Small intestine (tissue), 7 donors: ENCODE results near the gene TMEM156. TPM values are rescaled to one million over a fixed set of nuclear protein-coding genes. Genes with fewer than 3 reads are reported as not detected.

Experiments used
- DNase-seq, 2 donors: peaks; one replicate each; pipeline versions ENCODE4 v3.0.0 to v3.0.0-alpha.2; 2013
- FAIRE-seq: peaks from 2 replicates; lab custom pipeline; 2012; peaks lifted over from hg19 to GRCh38; lab: Jason Lieb, UNC
- H3K27ac ChIP-seq, 3 donors: one replicate each; pipeline ENCODE4 v1.5.1; 2013; ENCODE audit warnings: low read length in 2 of 3, mild to moderate bottlenecking in 2 of 3, control low read depth in 1 of 3, inconsistent platforms in 1 of 3, low read depth in 1 of 3, moderate library complexity in 1 of 3
- H3K27me3 ChIP-seq, 3 donors: one replicate each; pipeline ENCODE4 v1.6.1; 2013; ENCODE audit warnings: low read length in 3 of 3, inconsistent platforms in 1 of 3; ENCODE audit not compliant: control insufficient read depth in 3 of 3, insufficient read depth in 3 of 3
- H3K36me3 ChIP-seq, 3 donors: one replicate each; pipeline ENCODE4 v1.6.1; 2013; ENCODE audit warnings: low read length in 3 of 3, inconsistent platforms in 1 of 3, low read depth in 1 of 3, mild to moderate bottlenecking in 1 of 3, moderate library complexity in 1 of 3; ENCODE audit not compliant: control insufficient read depth in 3 of 3, insufficient read depth in 2 of 3
- H3K4me1 ChIP-seq, 3 donors: one replicate each; pipeline ENCODE4 v1.6.1; 2013; ENCODE audit warnings: low read length in 2 of 3, inconsistent platforms in 1 of 3, low read depth in 1 of 3, mild to moderate bottlenecking in 1 of 3, moderate library complexity in 1 of 3; ENCODE audit not compliant: control insufficient read depth in 3 of 3, insufficient read depth in 2 of 3
- H3K4me3 ChIP-seq, 3 donors: one replicate each; pipeline ENCODE4 v1.5.1; 2013; ENCODE audit warnings: low read length in 3 of 3, control low read depth in 1 of 3, inconsistent platforms in 1 of 3, low read depth in 1 of 3, mild to moderate bottlenecking in 1 of 3, moderate library complexity in 1 of 3
- H3K9me3 ChIP-seq, 2 donors: one replicate each; pipeline ENCODE4 v1.6.1; 2013; ENCODE audit warnings: low read depth in 1 of 2, low read length in 1 of 2; ENCODE audit not compliant: control insufficient read depth in 2 of 2, insufficient read depth in 1 of 2
- WGBS, 3 donors: extraction: QIAGEN DNeasy Blood & Tissue Kit; methylation state at CpG; one replicate each; pipeline ENCODE4 v1.1.7; 2013; 5-methylcytosine and 5-hydroxymethylcytosine counted together
- polyA plus RNA-seq, 4 donors: library from polyadenylated mRNA; stranded (reverse) in 3 of 4; unstranded in 1 of 4; fragments of 200-250 nt in 3 of 4; fragments of 120-200 nt in 1 of 4; gene quantifications; one replicate each; pipeline versions ENCODE4 v1.2.1 to v1.2.3, GENCODE V29; 2013
- donor health status: healthy with polysubstance abuse.
- donor health status: control.
- donor health status: control.
- donor health status: Bipolar disorder and iron deficiency.
- donor health status: healthy.

The TMEM156 gene
- polyA plus RNA-seq, 4 donors: 1.2 to 2.2 (median 1.4) TPM; not detected in 1

DNA sequence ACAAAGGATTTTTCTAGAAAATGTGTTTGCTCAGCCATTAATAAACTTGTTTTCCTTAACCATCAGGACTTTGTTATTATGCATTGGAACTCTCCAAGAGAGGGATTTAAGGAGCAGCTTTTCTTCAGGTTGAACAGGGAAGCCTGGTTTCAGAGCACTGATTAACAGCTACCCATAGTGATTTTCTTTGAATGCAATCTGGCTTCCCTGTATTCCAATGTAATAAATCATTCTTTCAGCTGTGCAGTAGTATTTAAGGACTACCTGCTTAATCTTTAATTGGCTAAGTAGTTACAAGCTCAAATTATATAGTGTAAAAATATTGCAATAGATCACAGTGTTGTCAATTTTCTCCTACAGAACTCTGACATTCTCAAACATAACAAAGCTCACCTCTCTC is 77.5 kb downstream of the TMEM156 start:
- no peaks in the 10 kb centered on the region for H3K9me3 ChIP-seq
- H3K27ac ChIP-seq: no peak overlapping the region
- no peaks in the 10 kb centered on the region for H3K4me1 ChIP-seq
- H3K27me3 ChIP-seq: no peaks in the 10 kb centered on the region
- no peak overlapping the region for H3K4me3 ChIP-seq
- H3K36me3 ChIP-seq: no peaks in the 10 kb centered on the region
- DNase-seq (no peak), FAIRE-seq (no peak)

DNA sequence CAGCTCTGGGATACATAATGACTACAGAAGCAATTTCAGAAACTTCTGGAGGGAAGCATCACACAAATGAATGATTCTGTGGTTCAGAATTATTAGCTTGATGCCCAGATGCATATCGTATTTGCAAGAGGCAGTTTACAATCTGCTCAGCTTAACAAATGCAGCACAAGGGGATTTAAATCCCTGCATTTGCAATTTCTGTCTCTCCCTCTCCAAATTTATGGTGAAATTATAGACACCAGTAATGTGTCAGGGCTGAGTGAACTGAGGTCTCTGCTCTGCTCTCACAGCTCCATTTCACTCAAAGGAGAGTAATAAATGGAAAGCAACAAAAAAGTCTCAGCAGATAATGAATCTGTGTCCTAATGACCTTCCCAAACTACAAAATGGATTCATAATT is 80.2 kb downstream of the TMEM156 start:
- peaks cover 0 to 2% (median 0%) of the 10 kb centered on the region in 3 donors for H3K4me1 ChIP-seq
- H3K27me3 ChIP-seq: no peaks in the 10 kb centered on the region
- no peak overlapping the region for H3K27ac ChIP-seq
- FAIRE-seq (no peak), DNase-seq (no peak)
- WGBS, 3 donors: 0 to 71% (median 33%) methylated on average over 1 of the region's 1 CpG
- no peaks in the 10 kb centered on the region for H3K9me3 ChIP-seq
- H3K4me3 ChIP-seq: no peak overlapping the region
- H3K36me3 ChIP-seq: no peaks in the 10 kb centered on the region

DNA sequence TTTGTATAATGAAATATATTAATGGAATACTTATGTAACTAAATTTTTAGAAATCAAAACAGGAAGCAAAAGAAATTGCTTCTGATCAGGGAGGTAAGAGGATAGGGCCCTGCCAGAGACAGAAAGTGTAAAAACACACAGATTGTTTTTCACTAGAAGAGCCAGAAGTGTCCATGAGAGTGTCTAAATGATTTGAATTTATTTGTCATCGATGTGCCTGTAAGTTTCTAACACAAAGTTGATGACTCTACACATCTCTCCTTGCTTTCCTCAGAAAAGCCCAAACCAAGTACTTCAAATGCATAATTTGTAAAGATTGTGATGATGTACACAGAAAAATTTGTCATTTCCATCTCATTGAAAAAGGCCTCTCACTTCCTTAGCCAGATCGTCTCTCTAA is 80.6 kb downstream of the TMEM156 start:
- Histone ChIP-seq H3K4me1 (peaks cover 0 to 2% (median 0%) of the 10 kb centered on the region in 3 donors), H3K27me3 (no peaks in the 10 kb centered on the region), H3K4me3 (no peak overlapping the region), H3K36me3 (no peaks in the 10 kb centered on the region), H3K9me3 (no peaks in the 10 kb centered on the region), H3K27ac (no peak overlapping the region)
- no peak for FAIRE-seq
- WGBS, 3 donors: 63 to 83% (median 77%) methylated on average over 2 of the region's 2 CpGs
- no peak for DNase-seq

DNA sequence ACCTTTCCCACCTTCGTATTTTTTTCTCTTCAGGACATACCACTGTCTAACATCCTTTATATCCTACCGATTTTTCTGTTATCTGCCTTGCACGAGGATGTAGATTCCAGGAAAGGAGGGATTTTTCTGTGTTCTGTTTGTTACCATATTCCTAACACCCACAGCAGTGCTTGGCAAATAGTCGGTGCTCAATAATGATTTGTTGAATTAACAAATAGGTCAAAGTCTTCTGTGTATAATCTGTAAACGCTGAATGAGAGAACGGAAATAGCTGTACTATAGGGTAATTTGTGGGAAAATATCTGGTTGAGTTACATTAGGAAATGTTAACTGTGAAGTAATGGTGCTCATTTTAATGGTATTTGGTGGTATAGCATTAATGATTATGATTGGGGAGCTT is 81.5 kb downstream of the TMEM156 start:
- H3K4me3 ChIP-seq: no peak overlapping the region
- no peaks in the 10 kb centered on the region for H3K27me3 ChIP-seq
- H3K9me3 ChIP-seq: no peaks in the 10 kb centered on the region
- peaks cover 0 to 2% (median 0%) of the 10 kb centered on the region in 3 donors for H3K4me1 ChIP-seq
- H3K36me3 ChIP-seq: peaks cover 0 to 3% (median 0%) of the 10 kb centered on the region in 3 donors
- H3K27ac ChIP-seq: no peak overlapping the region
- WGBS, 3 donors: 17 to 47% (median 35%) methylated on average over 6 of the region's 6 CpGs
- FAIRE-seq (no peak), DNase-seq (peak in 1 of 2 donors; percentile 38)

DNA sequence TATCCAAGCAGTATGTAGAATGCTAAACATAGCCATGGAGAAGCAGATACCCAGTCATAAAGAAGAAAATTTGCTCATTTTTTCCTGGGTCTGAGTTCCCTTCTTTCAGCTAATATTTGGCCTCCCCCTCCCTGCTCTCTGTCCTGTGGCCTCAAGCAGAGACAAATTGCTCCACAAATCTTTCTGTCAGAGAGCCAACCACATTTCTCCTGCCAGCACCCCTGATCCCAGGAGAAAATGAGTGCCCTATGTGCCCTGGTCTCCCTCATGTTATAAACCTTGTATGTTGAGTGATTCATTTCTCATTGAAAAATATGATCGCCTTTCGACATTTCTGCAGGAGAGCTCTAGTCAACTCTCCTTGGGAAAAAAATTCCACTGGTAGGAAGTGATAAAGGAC is 82.0 kb downstream of the TMEM156 start:
- FAIRE-seq: no peak
- H3K4me3 ChIP-seq: no peak overlapping the region
- peaks cover 0 to 5% (median 0%) of the 10 kb centered on the region in 3 donors for H3K36me3 ChIP-seq
- no peak overlapping the region for H3K27ac ChIP-seq
- H3K27me3 ChIP-seq: no peaks in the 10 kb centered on the region
- WGBS, 3 donors: 87 to 89% (median 87%) methylated on average over 2 of the region's 2 CpGs
- H3K4me1 ChIP-seq: peaks cover 0 to 2% (median 0%) of the 10 kb centered on the region in 3 donors
- no peaks in the 10 kb centered on the region for H3K9me3 ChIP-seq
- DNase-seq: no peak

GRCh38 chr4:38949411-38950051 is 82.7 kb downstream of the TMEM156 start:
- DNase-seq: peak; percentile 6 to 39
- WGBS, 3 donors: 40 to 45% (median 43%) methylated on average over 5 of the region's 5 CpGs
- Histone ChIP-seq H3K27me3 (no peaks in the 10 kb centered on the region), H3K4me1 (peaks cover 0 to 2% (median 0%) of the 10 kb centered on the region in 3 donors), H3K9me3 (no peaks in the 10 kb centered on the region), H3K36me3 (peaks cover 0 to 8% (median 0%) of the 10 kb centered on the region in 3 donors), H3K27ac (peak overlapping the region in 1 of 3 donors; percentile 7), H3K4me3 (no peak overlapping the region)
- no peak for FAIRE-seq

DNA sequence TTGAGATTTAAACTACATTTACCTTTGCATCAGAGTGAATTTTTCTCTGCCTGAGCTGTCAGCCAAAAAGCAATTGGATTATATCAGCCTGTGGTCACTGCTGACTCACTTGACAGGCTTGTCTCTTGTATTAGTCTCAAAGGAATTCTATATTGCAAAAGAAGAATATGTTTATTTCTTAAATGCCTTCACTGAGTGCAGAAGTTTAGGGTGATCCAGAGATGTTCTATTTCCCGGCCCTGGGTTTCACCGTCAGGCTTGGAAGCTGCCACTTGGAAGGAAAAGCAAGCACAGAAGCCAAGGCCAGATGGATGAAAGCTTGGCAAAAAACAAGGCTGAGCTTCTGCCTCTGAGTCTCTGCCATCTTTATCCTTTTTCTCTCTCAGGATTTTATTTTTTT is 83.7 kb downstream of the TMEM156 start:
- no peak for DNase-seq
- Histone ChIP-seq H3K36me3 (peaks cover 0 to 15% (median 0%) of the 10 kb centered on the region in 3 donors), H3K27ac (no peak overlapping the region), H3K4me1 (peaks cover 0 to 2% (median 0%) of the 10 kb centered on the region in 3 donors), H3K9me3 (no peaks in the 10 kb centered on the region), H3K4me3 (no peak overlapping the region), H3K27me3 (no peaks in the 10 kb centered on the region)
- FAIRE-seq: no peak
- 59 to 92% (median 89%) methylated on average over 2 of the region's 2 CpGs for WGBS, 3 donors

- DNase-seq (no peak), FAIRE-seq (no peak)
- 86 to 94% (median 87%) methylated on average over 3 of the region's 3 CpGs for WGBS, 3 donors
- Histone ChIP-seq H3K27me3 (no peaks in the 10 kb centered on the region), H3K9me3 (no peaks in the 10 kb centered on the region), H3K4me1 (peaks cover 0 to 2% (median 0%) of the 10 kb centered on the region in 3 donors), H3K4me3 (no peak overlapping the region), H3K36me3 (peaks cover 0 to 23% (median 4%) of the 10 kb centered on the region in 3 donors), H3K27ac (no peak overlapping the region)
These were observed 85.3 kb downstream of the TMEM156 start for GRCh38 chr4:38946919-38947318.

DNA sequence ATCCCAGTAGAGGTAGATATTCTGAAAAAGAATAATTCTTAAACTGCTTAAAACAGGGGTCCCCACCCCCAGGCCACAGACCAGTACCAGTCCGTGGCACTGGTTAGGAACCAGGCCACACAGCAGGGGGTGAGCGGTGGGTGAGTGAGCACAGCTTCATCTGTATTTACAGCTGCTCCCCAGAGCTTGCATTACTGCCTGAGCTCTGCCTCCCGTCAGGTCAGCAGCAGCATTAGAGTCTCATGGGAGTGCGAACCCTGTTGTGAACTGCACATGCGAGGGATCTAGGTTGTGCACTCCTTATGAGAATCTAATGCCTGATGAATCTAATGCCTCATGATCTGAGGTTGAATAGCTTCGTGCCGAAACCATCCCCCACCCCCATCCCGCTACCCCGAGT is 87.8 kb downstream of the TMEM156 start:
- WGBS, 3 donors: 93 to 98% (median 93%) methylated on average over 9 of the region's 9 CpGs
- no peak for DNase-seq
- no peak for FAIRE-seq
- H3K36me3 ChIP-seq: peaks cover 2 to 31% (median 6%) of the 10 kb centered on the region in 3 donors
- H3K9me3 ChIP-seq: no peaks in the 10 kb centered on the region
- H3K27ac ChIP-seq: no peak overlapping the region
- H3K4me3 ChIP-seq: no peak overlapping the region
- H3K27me3 ChIP-seq: no peaks in the 10 kb centered on the region
- peaks cover 0 to 2% (median 0%) of the 10 kb centered on the region in 3 donors for H3K4me1 ChIP-seq
